ENCODE results near the gene OR4E2.
"Not testable (repeated sequence)": the region's sequence is repeated elsewhere in the genome, so short reads cannot be mapped to it uniquely, and the experiment has no call there.

OR4E2 gene

DNA sequence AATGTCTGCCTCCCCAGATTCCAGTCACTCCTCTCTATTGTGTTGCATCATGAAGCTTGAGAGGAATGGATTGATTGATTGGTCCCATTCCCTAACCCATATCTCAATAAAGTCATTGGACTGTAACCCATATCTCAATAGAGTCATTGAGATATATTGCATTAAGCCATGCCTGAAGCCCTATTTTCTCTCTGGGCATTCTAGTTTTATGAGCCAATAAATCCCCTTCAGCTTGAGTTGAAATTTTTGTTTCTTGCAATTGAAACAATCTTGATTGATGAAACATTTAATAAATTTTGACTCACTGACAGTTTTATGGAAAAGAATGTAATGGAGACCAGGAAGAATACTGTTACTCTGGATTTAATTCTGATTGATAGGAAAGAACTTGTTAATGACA, 40.8 kb downstream of the OR4E2 start:
- DNase-seq (ENCODE audit: low spot score), result no peak
- FAIRE-seq, result no peak

DNA sequence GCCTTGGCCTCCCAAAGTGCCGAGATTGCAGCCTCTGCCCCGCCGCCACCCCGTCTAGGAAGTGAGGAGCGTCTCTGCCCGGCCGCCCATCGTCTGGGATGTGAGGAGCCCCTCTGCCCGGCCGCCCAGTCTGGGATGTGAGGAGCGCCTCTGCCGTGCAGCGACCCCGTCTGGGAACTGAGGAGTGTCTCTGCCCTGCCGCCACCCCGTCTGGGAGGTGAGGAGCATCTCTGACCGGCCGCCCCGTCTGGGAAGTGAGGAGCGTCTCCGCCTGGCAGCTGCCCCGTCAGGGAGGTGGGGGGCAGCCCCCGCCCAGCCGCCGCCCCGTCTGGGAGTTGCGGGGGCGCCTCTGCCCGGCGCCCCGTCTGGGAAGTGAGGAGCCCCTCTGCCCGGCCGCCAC, 44.0 kb downstream of the OR4E2 start:
- not testable (repeated sequence) for DNase-seq (ENCODE audit: low spot score); FAIRE-seq

DNA sequence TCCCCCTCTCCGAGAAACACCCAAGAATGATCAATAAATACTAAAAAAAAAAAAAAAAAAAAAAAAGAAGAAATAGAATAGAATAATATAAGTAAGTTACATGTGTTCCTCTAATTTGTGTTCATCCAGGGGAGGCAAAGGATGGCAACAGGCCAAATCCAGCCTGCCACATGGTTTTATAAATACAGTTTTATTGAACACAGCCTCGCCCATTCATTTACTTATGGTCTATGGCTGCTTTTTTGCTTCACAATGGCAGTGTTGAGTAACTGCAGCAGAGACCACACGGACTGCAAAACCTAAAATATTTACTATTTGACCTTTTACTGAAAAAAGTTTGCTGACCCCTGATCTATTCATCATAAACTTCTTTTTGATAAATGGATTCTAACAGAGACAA, 44.9 kb downstream of the OR4E2 start:
- FAIRE-seq; DNase-seq (ENCODE audit: low spot score): not testable (repeated sequence)

DNA sequence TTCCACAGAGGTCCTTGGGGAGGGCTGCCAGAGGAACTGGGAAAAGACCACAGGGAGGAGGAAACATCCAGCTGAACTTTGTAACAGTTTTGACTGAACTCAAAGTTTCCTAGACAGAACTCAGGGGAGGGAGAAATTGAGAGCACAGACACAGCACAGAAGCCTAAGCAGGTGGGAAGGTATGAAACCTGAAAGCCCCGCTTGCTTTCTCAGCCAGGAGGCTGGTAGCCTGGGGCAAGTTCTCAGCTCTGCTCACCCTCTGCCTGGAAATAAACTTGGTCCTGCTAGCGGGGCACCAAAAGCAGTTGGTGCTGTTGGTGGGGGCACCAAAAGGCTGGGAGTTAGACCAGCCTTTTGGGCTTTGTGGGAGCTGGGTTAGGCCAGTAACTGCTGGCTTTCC, 45.9 kb downstream of the OR4E2 start:
- no peak for FAIRE-seq
- no peak for DNase-seq (ENCODE audit: low spot score)

DNA sequence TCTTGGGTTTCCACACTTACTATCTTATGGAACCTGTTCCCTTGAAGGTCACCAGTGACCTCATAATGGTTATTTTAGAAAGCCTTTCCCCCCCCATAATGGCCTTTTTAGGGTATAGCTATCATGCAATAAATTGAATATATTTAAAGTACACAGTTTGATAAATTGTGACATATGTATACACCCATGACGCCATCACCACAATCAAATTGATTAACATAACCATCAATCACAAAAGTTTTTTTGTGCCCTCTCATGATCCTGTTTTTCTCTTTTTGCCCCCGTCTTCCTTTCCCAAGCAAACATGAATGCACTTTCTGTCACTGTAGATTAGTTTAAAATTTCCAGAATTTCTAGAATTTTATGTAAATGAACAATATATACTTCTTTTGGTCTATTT, 48.7 kb downstream of the OR4E2 start:
- DNase-seq (ENCODE audit: low spot score) (no peak), FAIRE-seq (no peak)

DNA sequence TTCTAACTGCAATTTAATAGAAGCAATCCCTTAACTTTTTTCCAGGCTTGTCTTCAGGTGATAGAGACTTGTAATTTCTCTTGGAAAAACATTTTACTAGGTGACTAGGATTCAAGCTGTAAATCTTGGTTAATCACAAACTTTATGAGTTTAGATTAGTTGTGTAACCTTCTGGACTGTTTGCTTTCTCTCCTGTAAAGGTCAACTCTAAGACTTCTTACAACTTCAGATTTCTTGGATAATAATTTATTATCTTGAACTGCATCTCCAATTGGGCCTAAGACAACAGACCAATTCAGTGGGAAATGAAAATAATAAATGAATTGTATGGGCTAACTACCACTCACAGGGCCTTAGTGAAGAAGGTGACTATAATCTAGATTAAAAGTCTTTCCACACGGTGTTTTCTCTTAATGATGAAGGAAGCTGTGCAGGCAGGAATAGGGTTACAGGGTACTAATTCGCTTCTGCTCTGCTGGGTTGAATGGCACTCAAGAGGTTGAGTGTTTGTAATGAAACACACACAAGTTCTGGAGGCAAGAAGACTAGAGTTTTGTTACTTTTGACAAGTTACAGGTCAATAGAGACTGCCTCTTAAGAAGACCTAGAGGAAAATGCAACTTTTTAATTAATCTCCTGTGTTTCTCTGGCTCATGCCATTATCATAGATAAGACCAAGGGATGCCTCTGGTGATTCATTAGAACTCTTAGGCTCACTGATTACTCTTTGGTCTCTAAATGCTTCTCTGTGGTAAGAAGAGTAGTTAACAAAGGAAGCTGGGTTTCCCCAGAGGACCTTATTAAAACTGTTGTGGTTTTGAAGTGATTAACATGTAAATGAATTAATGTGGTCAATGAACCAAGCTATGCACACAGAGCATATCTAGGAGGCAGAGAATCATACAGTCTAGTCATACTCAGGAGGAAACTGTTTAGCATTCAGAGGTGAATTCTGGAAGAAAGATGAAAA, 50.0 kb downstream of the OR4E2 start:
- FAIRE-seq (no peak), DNase-seq (ENCODE audit: low spot score) (no peak)

GRCh38 chr14:21704338-21704737, 50.7 kb downstream of the OR4E2 start:
- DNase-seq (ENCODE audit: low spot score) (no peak), FAIRE-seq (no peak)

- DNase-seq (ENCODE audit: low spot score) (peak; percentile 4), FAIRE-seq (no peak)
These were observed 57.8 kb downstream of the OR4E2 start for GRCh38 chr14:21711360-21711961.

DNA sequence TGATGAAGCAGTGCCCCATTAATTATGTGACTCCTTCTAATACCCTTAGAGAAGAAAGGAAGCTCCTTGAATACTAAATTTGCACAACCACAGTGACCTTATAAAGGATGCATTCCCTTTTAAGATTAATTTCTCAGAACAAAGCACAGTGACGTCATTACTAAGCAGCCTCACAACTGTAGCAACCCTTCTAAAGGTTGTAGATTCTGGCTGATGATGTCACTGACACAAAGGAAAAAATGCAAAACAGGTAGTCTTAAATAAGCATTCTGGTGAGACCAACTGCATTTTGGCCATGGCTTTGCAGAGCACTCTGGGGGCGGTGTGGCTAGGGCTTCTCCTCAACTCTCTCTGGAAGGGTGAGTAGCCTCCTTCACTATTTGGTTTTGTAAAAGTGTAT, 58.4 kb downstream of the OR4E2 start:
- FAIRE-seq, result no peak
- no peak for DNase-seq (ENCODE audit: low spot score)

GRCh38 chr14:21714318-21714929, 60.8 kb downstream of the OR4E2 start:
- no peak for DNase-seq (ENCODE audit: low spot score)
- no peak for FAIRE-seq
